CD4-positive, alpha-beta T cell treated with Interleukin-17A for 4 hours (primary cell): ENCODE measurements around the gene CCDC74B.
"Not testable (repeated sequence)": the region's sequence is repeated elsewhere in the genome, so short reads cannot be mapped to it uniquely, and the experiment has no call there.

Experiments
- DNase-seq: peaks from one replicate; pipeline ENCODE4 v3.0.0-alpha.2; 2020; ENCODE audit warnings: mixed read lengths

CCDC74B gene

DNA sequence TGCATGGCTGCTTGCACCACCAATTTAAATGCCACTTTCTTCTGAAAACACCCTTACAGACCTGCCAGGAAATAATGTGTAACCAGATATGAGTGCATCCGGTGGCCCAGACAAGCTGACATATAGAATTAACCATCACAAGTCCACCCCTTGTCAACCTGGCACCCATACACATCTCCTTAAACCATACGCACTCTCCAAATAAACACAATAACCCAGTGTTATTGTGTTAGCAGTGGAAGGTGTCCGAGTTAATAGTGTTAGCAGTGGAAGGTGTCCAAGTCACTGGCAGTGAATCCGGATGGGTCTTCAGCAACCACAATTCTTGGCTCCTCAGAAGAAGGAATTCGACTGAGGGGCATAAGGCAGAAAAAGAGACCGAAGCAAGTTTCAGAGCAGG is 3.6 kb upstream of the CCDC74B start:
- not testable (repeated sequence) for DNase-seq

DNA sequence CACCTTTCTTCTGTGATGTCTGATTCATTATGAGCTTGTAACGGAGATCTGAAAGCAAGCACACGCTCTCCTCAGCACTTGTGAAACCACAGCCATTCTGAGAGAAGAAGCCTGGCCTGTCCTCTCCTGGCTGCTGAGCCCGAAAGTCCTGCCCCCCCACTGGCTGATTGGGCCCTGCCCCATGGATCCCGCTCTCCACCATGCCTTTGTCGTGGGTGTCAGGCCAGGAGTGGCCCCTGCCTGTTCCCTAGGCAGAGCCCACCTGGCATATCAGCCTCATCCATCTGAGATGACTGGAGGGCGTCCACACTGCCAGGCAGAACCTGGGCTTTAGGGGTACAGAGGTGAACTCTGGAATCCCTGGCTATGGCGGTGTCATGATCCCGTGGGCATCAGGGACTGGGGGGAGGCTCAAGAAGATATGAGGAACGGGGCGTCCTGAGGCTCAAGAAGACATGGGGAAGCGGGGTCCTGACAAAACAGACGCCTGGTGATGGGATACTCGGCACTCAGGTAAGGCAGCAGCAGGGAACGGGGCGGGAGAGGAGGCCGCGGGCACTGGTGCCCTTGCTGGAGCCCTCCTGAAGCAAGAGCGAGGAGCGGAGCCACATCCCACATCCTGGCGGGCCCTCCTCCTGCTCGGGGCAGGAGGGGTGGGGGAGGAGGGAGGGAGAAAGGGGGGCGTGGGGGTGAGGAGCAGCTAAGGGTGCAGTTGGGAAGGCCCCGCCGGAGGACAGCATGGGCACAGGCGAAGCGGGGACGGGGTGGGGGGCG is 1.5 kb downstream of the CCDC74B start:
- DNase-seq, result peak; percentile 17

DNA sequence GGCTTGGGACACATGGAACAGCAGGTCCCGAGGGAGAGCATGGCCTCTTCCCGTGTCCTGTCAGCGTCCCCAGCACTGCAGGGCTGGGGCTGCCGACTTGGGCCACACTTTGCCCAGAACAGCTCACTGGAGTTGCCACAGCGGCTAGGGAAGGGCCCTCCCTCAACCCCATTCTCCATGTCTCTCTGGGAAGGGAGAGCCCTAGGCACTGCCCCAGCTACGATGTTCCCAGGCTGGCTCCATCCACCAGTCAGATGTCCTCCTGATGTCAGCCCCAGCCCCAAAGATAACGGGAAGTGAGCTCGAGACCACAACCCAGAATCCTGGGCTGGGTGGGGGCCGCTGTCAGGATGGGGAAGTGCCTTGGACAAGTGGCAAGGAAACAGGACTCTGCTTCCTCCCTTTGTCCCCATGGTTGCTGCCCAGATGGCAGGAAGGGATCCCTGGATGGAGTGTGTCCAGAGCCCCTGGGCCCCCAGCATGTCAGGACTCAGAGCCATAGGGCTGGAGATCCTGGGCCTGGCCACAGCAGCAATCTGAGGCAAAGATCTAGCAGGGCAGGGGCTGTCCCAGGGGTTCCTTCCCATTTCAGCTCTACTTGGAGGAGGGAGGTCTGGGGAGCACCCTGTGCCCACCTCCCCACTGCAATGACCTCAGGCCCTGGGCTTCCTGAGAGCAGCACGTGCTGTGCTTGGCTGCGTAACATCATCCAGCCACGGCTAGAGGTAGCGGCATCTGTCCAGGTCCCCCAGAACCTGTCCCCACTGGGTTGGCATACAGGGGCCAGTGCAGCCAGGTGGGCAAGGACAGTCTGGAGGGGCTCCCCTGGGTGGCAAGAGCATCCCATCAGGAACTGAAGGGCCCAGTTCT is 2.3 kb downstream of the CCDC74B start:
- not testable (repeated sequence) for DNase-seq

DNA sequence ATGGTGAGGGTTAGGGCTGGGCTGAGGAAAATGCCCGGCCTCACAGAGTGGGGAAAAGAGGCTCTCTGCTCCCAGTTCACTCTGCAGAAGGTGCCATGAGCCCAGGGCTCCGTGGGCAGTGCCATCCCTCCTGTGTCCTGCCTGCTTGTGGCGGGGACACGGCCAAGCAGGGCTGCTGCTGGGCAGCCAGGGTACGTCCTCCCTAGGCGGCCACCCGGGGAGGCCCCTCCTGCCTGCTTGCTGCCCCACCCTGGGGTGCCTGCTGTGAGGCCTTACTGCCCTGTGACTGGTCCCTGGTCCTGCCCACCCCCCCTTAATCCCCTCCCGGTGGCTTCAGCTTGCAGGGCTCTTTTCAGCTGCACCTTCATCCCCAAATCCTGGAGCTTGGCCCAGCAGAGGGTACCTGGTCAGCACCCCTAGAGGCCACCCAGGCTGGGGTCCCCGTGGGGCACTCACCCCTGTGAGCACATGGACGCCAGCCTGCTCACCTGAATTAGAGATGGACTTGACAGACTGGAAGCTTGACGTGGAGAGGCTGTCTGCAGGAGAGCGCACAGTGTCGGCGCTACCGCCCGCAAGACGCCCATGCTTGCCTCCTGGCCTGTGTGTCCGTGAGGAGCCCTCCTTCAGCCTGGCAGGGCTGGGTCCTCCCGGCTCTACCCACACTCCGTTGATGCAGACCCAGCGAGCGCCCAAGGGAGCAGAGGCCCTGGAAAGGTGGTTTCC is 3.1 kb downstream of the CCDC74B start:
- DNase-seq, result not testable (repeated sequence)

DNA sequence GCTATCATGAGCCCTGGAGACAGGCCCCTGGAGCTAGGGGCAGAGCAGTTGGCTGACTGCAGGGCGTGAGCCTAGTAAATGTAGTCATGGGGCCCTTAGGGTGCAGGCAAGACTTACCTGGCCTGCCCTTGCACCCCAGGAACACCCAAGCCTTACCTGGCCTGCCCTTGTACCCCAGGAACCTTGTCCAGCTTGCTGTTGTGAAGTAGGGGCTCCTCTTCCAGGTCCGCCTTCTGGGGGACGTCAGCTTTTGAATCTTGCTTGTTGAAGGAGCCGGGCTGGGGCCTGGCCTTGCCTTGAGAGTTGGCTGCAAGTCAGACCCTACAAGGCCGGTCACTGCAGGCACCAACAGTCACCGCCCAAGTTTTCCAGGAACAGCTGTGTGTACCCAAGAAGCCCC is 3.9 kb downstream of the CCDC74B start:
- DNase-seq, result not testable (repeated sequence)

DNA sequence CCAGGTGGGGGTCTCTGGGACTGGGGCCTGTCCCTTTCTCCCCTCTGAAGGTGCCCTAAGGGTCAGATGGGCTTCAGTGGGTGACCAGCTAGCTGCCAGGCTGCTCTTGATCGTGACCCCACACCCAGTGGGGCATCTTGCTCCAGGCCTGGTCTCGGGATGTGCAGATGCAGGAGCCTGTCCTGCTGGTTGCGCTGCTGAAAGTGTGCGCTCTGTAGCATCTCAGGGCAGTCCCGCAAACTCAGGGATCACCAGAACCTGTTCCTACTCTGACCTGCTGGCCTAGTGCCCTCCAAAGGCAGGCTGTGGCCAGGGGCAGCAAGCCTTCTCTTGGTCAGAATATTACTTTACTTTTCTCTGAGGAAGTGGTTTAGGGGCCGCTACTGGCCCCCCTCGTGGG is 4.4 kb downstream of the CCDC74B start:
- DNase-seq, result not testable (repeated sequence)

DNA sequence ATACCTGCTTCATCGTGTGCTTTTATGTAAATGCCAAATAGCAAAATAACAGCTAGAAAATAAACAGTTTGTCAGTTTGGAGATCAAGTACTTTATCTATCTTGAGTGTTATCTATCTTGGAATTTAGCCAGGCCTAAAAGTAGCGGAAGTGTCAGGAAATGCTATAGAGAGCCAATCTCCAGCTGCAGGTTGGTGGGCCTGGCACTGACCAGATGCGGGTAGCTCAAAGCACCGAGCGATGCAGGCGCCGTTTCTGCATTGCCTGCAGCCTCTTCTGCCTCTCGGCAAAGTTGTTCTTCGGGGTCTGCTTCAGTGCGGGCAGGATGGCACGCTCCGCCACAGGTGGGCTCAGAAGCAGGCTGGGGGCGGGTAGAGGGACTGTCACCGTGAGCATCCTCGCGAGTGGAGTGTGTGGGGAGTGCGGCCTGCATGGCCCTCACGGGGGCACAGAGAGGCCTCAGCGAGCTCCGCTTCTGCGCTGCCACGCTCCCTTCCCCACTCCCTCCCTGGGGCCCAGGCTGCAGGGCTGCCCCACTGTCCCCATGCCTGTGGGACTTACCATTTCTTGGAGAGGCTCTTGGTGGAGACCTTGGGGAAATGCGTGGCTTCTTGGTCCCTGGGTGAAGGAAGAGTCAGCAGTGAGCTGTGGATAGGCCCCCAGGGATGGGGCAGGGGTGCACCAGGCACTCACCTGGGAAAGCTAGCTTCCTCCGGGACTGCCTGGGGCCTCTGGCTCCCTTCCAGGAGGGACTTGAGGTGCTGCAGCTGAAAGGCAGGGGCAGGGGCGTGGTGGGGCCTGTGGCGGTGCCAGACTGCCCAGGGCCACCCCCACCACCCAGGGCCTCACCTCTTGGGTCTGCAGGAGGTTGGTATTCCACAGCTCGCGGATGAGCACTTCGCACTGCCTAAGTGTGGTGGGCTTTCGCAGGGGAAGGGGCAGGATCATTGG is 5.3 kb downstream of the CCDC74B start:
- DNase-seq, result not testable (repeated sequence)

DNA sequence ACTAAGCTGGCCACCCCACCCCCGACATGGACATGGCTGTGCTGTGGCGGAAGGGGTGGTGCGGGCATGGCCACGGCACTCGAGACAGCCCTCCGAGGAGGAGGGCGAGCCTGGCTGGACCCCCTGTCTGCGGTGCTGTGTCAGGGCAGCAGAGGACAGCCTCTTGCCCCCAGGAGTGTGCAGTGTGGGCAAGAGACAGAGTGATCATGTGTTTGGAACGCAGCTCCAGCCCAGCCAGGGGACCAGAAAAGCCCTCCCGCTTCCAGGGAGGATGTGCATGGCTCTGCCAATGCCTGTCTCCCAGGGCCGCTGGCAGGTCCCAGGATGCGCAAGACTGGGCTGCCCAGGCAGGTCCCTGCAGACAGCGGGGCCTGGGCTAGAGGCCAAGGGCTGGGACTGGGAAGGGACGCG is 6.1 kb downstream of the CCDC74B start:
- DNase-seq, result not testable (repeated sequence)

DNA sequence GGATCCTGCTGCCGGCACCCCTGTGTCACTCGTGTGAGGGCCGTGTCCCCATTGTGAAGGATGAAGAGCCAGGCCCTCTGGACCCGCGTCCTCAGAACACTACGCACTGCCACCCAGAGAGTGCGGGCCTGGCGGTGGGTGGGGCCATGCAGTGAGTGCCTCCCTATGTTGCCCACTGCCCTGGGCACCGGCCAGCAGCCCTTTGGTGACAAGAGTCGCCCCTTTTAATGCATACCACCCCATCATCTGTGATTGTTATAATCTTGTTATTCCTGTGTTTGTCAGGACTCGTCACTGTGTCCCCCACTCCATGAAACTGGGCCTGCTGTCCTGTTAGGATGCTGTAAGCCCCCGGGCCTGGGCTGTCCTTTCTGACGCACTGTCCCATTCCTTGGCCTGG is 6.6 kb downstream of the CCDC74B start:
- DNase-seq, result not testable (repeated sequence)

DNA sequence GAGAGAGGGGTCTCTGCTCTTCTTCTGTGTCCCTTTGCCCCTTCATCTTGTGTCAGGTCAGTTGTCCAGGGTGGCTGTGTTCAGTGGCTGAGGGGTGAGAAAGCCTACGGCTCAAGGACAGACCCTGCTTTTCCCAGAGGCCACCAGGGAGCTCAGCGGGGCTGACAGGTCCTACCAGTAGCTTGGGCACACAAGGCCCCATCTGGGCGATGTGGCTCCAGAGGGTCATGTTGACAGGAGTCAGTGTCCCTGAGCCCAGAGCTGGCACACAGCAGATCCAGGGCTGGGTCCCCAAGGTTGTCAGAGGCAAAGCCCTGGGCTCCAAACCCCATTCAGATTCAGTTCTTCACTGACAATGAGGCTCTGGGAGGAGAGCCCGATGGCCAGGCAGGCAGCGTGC is 7.8 kb downstream of the CCDC74B start:
- DNase-seq, result not testable (repeated sequence)

DNA sequence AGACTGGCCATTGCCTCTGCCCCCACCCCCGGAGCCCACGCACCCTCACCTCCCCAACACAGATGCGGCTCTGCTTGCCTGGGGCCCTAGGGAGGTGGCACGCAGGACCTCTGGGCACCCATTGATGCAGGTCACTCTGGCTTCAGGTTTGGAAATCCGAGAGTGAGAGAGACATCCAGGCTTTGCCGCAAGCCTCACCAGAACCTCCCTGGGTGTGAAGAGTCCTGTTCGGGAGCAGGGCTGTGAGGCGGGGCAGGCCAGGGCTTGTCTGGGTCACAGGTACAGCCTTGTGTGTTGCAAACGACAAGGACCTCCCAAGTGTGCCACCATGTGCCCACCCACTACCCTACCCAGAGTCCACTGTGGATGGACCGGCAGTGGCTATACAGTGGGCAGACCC is 8.4 kb downstream of the CCDC74B start:
- DNase-seq, result not testable (repeated sequence)

DNA sequence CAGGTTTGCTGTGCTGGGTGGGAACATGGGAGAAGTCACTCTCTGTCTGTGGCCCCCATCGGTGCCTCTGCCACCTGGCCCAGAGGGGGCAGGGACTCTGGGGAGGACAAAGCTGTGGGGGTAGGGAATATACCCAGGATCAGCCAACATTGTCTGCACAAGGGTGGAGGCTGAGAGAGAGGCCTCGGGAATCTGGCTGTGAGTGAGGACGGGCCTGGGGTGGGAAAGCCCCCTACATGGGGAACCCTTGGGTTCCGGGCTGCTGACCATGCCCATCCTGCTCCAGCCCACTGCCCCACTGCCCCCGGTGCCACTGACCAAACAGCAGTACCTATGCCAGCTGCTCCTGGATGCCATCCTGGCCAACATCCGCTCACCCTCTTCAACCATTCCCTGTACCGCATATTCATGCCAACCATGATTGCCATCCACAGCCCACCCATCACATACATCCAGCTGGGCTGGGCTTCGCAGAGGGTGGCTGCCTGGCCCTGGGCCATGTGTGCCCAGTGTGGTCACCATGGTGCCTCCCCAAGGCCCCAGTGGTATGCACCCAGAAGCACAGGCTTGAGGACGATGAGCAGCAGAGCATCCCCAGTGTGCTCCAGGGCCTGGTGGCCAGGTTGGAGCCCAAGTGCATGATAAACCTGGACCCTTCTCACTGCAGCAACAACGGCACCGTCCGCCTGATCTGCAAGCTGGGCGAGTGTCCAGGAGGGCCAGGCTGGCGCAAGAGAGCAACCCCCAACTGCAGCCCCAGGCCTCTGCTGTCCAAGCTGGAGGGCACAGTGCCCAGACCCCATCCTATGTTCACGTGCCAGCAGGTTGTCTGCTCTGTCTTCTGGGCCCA is 9.0 kb downstream of the CCDC74B start:
- no peak for DNase-seq

DNA sequence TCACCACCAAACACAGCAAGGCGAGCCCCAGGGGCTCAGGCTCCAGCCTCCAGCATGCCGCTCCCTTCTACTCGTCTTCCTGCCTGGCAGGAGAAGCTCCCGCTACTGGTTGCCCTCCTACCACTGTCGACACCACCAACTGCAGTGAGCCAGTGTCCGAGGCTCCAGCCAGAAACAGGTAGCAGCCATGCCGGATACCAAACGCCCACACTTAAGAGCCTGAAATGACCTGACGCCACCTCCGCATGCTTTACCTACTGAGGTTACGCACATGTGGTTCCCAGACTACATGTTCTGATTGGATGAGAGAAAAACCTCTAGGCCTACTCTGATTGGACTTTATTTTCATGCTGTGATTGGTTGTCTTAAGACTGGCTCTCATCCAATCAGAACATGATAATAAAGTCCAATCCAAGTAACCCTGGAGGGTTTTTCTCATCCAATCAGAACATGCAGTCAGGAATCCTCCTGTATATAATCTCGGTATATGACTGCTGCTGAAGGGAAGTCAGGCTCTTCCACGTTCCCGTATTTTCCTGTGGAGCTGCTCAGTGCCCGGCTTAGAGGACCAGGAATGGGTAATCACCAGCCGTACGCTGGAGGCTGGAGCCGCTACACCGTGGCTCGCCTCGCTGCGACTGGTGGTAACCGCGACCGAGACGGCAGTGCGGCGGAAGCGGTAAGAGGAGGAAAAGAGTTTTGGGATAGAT is 15.6 kb downstream of the CCDC74B start, which contains the start of gene POTEF:
POTEF (minus strand) TSS at position 103 of the 710 bp plus-strand sequence. CDS start 8,707 bp downstream, outside the sequence.
- not testable (repeated sequence) for DNase-seq

DNA sequence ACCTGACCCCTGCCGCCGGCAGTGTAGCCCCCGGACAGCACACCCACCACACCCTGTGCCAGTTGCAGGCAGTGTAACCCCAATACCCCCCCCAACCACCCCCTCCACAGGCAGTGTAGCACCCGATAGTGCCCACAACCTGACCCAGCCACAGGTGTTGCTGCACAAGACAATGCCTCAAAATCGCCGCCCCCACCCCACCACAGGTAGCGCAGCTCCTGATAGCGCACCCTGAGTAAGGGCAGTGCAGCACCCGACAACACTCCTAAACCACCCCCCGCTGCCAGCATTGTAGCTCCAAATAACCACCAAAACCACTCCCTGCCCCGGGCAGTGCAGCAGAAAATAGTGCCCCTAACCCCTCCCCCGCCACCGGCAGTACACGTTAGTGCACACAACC is 16.4 kb downstream of the CCDC74B start:
- DNase-seq, result not testable (repeated sequence)

DNA sequence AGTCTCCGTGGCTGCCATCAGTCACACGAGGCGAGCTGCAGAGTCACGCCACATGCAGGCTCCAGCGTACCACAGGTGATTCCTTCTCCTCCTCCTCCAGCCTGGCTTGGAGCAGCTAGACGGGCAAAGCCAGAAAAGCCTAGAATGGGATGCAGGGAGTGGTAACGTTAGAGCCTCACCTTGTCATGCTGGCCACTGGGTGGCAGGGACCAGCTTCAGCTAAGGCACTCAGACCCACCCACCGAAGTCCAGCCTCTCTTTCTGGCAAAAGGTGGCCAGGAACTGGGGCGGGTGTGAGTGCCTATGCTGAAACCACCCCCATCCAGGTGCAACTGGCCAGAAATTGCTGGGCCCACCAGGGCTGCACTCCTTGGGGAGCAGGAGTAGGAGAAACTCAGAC is 17.2 kb downstream of the CCDC74B start:
- DNase-seq, result not testable (repeated sequence)

DNA sequence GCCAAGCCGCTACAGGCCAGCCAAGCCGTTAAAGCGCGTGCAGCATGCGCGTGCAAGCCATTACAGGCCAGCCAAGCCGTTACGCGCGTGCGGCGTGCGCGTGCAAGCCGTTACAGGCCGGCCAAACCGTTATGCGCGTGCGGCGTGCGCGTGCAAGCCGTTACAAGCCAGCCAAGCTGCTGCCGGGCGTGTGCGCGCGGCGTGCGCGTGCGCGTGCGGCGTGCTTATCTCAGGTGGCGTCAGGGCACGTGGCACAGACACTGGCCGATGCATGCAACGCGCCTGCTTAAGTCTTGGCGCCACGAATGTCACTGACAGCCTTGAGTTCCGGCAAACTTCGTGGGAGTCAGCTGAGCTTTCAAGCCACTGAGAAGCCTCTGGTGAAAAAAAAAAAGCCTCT is 24.0 kb downstream of the CCDC74B start:
- DNase-seq, result not testable (repeated sequence)

DNA sequence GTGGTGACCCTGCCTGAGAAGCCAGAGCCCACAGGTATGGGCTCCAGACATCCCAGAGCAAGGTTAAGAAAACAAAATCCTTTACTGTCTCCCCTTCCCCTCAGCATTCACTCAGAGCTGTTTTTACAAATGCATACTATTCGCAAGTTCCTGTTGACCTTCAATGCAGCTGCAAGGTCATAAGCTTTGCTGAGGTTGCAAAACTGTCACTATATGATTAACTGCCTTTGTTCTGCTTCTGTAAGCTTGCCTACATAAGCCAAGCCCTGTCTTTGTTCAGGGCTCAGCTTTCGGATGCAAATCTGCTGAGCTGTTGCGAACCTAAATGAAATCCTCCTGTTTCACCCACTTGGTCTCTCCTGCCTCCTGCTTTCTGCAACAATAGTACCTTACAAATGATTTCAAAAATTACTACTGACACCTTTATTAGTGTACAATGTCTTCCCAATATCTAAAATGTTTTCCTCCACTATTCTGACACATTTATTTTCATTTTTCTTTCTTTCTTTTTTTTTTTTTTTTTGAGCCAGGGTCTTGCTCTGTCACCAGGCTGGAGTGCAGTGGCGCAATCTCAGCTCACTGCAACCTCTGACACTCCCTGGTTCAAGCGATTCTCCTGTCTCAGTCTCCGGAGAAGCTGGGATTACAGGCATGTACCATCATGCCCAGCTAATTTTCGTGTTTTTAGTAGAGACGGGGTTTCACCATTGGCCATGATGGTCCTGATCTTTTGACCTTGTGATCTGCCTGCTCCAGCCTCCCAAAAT is 42.1 kb downstream of the CCDC74B start:
- not testable (repeated sequence) for DNase-seq
